H1 (cell line): ENCODE measurements around the gene LTBP1. TPM values are rescaled to one million over a fixed set of nuclear protein-coding genes. Genes with fewer than 3 reads are reported as not detected.
A peak's percentile ranks its signal among the peaks of the same experiment; 100 is the strongest.

Experiments
- CTCF ChIA-PET: fragments of 300-600 bp; sonication (Branson Sonifier 250); formaldehyde crosslinking; loops from one replicate; lab custom pipeline; 2021; ENCODE audit not compliant: partially characterized antibody; lab: Charles Lee
- POLR2A ChIA-PET: fragments of 300-600 bp; sonication (Branson Sonifier 250); formaldehyde crosslinking; loops from one replicate; lab custom pipeline; 2021; ENCODE audit warnings: inconsistent platforms; ENCODE audit not compliant: partially characterized antibody; lab: Charles Lee
- DNase-seq, 2 experiments: peaks; one replicate each; pipeline versions ENCODE4 v3.0.0 to v3.0.0-alpha.2; 2010 to 2022; ENCODE audit warnings: low spot score in 2 of 2, low read depth in 1 of 2, mixed read lengths in 1 of 2
- FAIRE-seq: peaks from 2 replicates; lab custom pipeline; 2011; peaks lifted over from hg19 to GRCh38; lab: Jason Lieb, UNC
- H2AFZ ChIP-seq: 2 replicates; pipeline ENCODE4 v1.8.1; 2012; ENCODE audit warnings: low read length, inconsistent platforms
- H2AK5ac ChIP-seq: 2 replicates; pipeline ENCODE4 v1.6.1; 2013; ENCODE audit warnings: low read depth, low read length
- H2BK120ac ChIP-seq: replicated peaks from 2 replicates; pipeline ENCODE3; 2013; ENCODE audit warnings: low read depth, low read length, inconsistent platforms
- H2BK12ac ChIP-seq: 2 replicates; pipeline ENCODE4 v1.6.1; 2013; ENCODE audit warnings: low read depth, low read length
- H2BK15ac ChIP-seq: 2 replicates; pipeline ENCODE4 v1.6.1; 2013; ENCODE audit warnings: low read length
- H2BK20ac ChIP-seq: 2 replicates; pipeline ENCODE4 v1.6.1; 2013; ENCODE audit warnings: low read length
- H2BK5ac ChIP-seq: 2 replicates; pipeline ENCODE4 v1.6.1; 2013; ENCODE audit warnings: low read depth, low read length
- H3K14ac ChIP-seq: 2 replicates; pipeline ENCODE4 v1.6.1; 2013; ENCODE audit warnings: inconsistent platforms; ENCODE audit not compliant: insufficient read length
- H3K18ac ChIP-seq: 2 replicates; pipeline ENCODE4 v1.6.1; 2013; ENCODE audit warnings: low read length; ENCODE audit errors: extremely low read depth
- H3K23ac ChIP-seq: 2 replicates; pipeline ENCODE4 v1.6.1; 2013; ENCODE audit warnings: inconsistent platforms; ENCODE audit not compliant: insufficient read length
- H3K23me2 ChIP-seq: 2 replicates; pipeline ENCODE4 v1.6.1; 2013; ENCODE audit warnings: low read depth, low read length
- H3K27ac ChIP-seq: 2 replicates; pipeline ENCODE4 v1.6.1; 2011; ENCODE audit warnings: low read depth, low read length, inconsistent platforms
- H3K27me3 ChIP-seq, 4 experiments: replicated peaks in 1 of 4; 1 replicate in 1 of 4; 2 replicates in 3 of 4; pipeline versions ENCODE4 v1.6.1 to v1.8.1; 2011 to 2013; ENCODE audit warnings: low read length in 3 of 4, mild to moderate bottlenecking in 3 of 4, inconsistent platforms in 2 of 4, mixed read lengths in 2 of 4, moderate library complexity in 1 of 4; ENCODE audit not compliant: control insufficient read depth in 3 of 4, insufficient read depth in 3 of 4; ENCODE audit errors: extremely low read depth in 1 of 4
- H3K36me3 ChIP-seq, 4 experiments: 2 replicates each; pipeline versions ENCODE4 v1.6.1 to v1.8.1; 2011 to 2013; ENCODE audit warnings: mild to moderate bottlenecking in 4 of 4, low read length in 3 of 4, moderate library complexity in 2 of 4, control low read depth in 1 of 4, inconsistent platforms in 1 of 4; ENCODE audit not compliant: insufficient read depth in 4 of 4, control insufficient read depth in 2 of 4
- H3K4ac ChIP-seq: replicated peaks from 2 replicates; pipeline ENCODE3; 2013; ENCODE audit warnings: low read length, low read depth, mixed read lengths, inconsistent platforms; ENCODE audit not compliant: insufficient read length
- H3K4me1 ChIP-seq, 4 experiments: replicated peaks in 1 of 4; 1 replicate in 1 of 4; 2 replicates in 3 of 4; pipeline versions ENCODE4 v1.6.1 to v1.8.1; 2011 to 2013; ENCODE audit warnings: low read length in 3 of 4, inconsistent platforms in 2 of 4, mixed read lengths in 1 of 4; ENCODE audit not compliant: insufficient read depth in 4 of 4, control insufficient read depth in 3 of 4
- H3K4me2 ChIP-seq, 2 experiments: 2 replicates each; pipeline versions ENCODE4 v1.6.1 to v1.8.1; 2011 to 2013; ENCODE audit warnings: low read depth in 2 of 2, low read length in 2 of 2, control low read depth in 1 of 2, inconsistent platforms in 1 of 2, mild to moderate bottlenecking in 1 of 2; ENCODE audit not compliant: insufficient read depth in 1 of 2
- H3K4me3 ChIP-seq, 4 experiments: fragments of 200-600, 300-600 bp in 1 of 4; sonication (generic), shearing (Covaris generic), sonication (Bioruptor Twin) in 1 of 4; 2 replicates each; pipeline versions ENCODE4 v1.5.1 to v1.8.1; 2011 to 2016; ENCODE audit warnings: low read length in 4 of 4, low read depth in 3 of 4, control low read depth in 2 of 4, inconsistent platforms in 2 of 4, mild to moderate bottlenecking in 2 of 4, mixed read lengths in 1 of 4, moderate library complexity in 1 of 4; ENCODE audit not compliant: insufficient read depth in 2 of 4; ENCODE audit errors: extremely low read depth in 1 of 4
- H3K56ac ChIP-seq: replicated peaks from 2 replicates; pipeline ENCODE3; 2013; ENCODE audit warnings: low read depth, mild to moderate bottlenecking, mixed read lengths, low read length, inconsistent platforms; ENCODE audit not compliant: insufficient read length
- H3K79me1 ChIP-seq: 2 replicates; pipeline ENCODE4 v1.6.1; 2013; ENCODE audit warnings: low read depth, low read length, control low read depth
- H3K79me2 ChIP-seq, 2 experiments: 2 replicates each; pipeline versions ENCODE4 v1.6.1 to v1.8.1; 2012 to 2013; ENCODE audit warnings: low read length in 2 of 2, mild to moderate bottlenecking in 2 of 2, inconsistent platforms in 1 of 2; ENCODE audit not compliant: insufficient read depth in 2 of 2, control insufficient read depth in 1 of 2
- H3K9ac ChIP-seq, 4 experiments: replicated peaks in 1 of 4; 1 replicate in 1 of 4; 2 replicates in 3 of 4; pipeline versions ENCODE4 v1.6.1 to v1.8.1; 2011 to 2013; ENCODE audit warnings: low read depth in 3 of 4, low read length in 3 of 4, control low read depth in 2 of 4, mild to moderate bottlenecking in 2 of 4, moderate library complexity in 2 of 4, inconsistent platforms in 1 of 4; ENCODE audit errors: extremely low read depth in 1 of 4
- H3K9me3 ChIP-seq, 2 experiments: 2 replicates each; pipeline versions ENCODE4 v1.6.1 to v1.8.1; 2012 to 2013; ENCODE audit warnings: mild to moderate bottlenecking in 2 of 2, moderate library complexity in 2 of 2, control low read depth in 1 of 2, inconsistent platforms in 1 of 2, low read depth in 1 of 2, low read length in 1 of 2, mixed read lengths in 1 of 2; ENCODE audit not compliant: insufficient read depth in 2 of 2
- H4K20me1 ChIP-seq, 2 experiments: replicated peaks in 1 of 2; 2 replicates each; pipeline versions ENCODE3 to v1.8.1; 2011 to 2013; ENCODE audit warnings: inconsistent platforms in 2 of 2, low read length in 2 of 2, mild to moderate bottlenecking in 1 of 2; ENCODE audit not compliant: insufficient read depth in 2 of 2, control insufficient read depth in 1 of 2
- H4K5ac ChIP-seq: 2 replicates; pipeline ENCODE4 v1.6.1; 2013; ENCODE audit warnings: low read length, low read depth, mixed read lengths, inconsistent platforms; ENCODE audit not compliant: insufficient read length
- H4K8ac ChIP-seq: 2 replicates; pipeline ENCODE4 v1.8.0; 2013; ENCODE audit warnings: mild to moderate bottlenecking, moderate library complexity, low read length, inconsistent platforms; ENCODE audit not compliant: insufficient read depth; ENCODE audit errors: extremely low read depth
- H4K91ac ChIP-seq: replicated peaks from 2 replicates; pipeline ENCODE3; 2013; ENCODE audit warnings: low read length, mixed read lengths, inconsistent platforms; ENCODE audit not compliant: insufficient read length
- EGR1 ChIP-seq: IDR thresholded peaks from 2 replicates; pipeline ENCODE4 v1.6.1; 2011; ENCODE audit warnings: low read depth, low read length, borderline replicate concordance
- EP300 ChIP-seq, 2 experiments: IDR thresholded peaks; 1 replicate in 1 of 2; 2 replicates in 1 of 2; pipeline ENCODE4 v1.6.1; 2011 to 2012; ENCODE audit warnings: low read depth in 2 of 2, low read length in 2 of 2, mild to moderate bottlenecking in 2 of 2, borderline replicate concordance in 1 of 2, inconsistent platforms in 1 of 2, moderate library complexity in 1 of 2
- FOSL1 ChIP-seq: IDR thresholded peaks from 2 replicates; pipeline ENCODE4 v1.6.1; 2011; ENCODE audit warnings: mild to moderate bottlenecking, low read depth, low read length, moderate library complexity; ENCODE audit not compliant: insufficient read depth
- GTF2F1 ChIP-seq: IDR thresholded peaks from 2 replicates; pipeline ENCODE4 v1.6.1; 2012; ENCODE audit warnings: low read depth, low read length, improper control_type of control experiment, borderline replicate concordance
- HDAC6 ChIP-seq: IDR thresholded peaks from one replicate; pipeline ENCODE4 v1.7.1; 2012; ENCODE audit warnings: low read depth, mild to moderate bottlenecking, inconsistent platforms, low read length, moderate library complexity
- WGBS, 2 experiments: shearing (Covaris generic) in 1 of 2; methylation state at CpG; one replicate each; pipeline versions ENCODE4 v1.1.6 to v1.1.7; 2013 to 2015; ENCODE audit warnings: low lambda C conversion rate in 2 of 2, mixed read lengths in 2 of 2, inconsistent platforms in 1 of 2, low coverage in 1 of 2, missing lambda C conversion rate in 1 of 2; ENCODE audit not compliant: insufficient replicate concordance in 2 of 2, insufficient coverage in 1 of 2, insufficient read length in 1 of 2; ENCODE audit errors: extremely low coverage in 1 of 2, missing lambda C conversion rate in 1 of 2; 5-methylcytosine and 5-hydroxymethylcytosine counted together
- polyA plus RNA-seq, 7 experiments: library from polyadenylated mRNA; depleted of rRNA in 3 of 7; stranded (reverse) in 5 of 7; unstranded in 2 of 7; fragments of >200 nt in 5 of 7; fragments of 200-250 nt in 2 of 7; gene quantifications; 1 replicate in 5 of 7; 2 replicates in 1 of 7; 4 replicates in 1 of 7; pipeline versions ENCODE4 v1.2.1 to v1.2.3, GENCODE V29; 2011 to 2013; ENCODE audit warnings: missing spikeins in 2 of 7, mixed read lengths in 2 of 7
- total RNA-seq: library from RNA; stranded (reverse); fragmentation: NEBNext Ultra II Directional; extraction: Animal tissue kit (Norgen Biotek cat#: 25700); gene quantifications from 2 replicates; pipeline ENCODE4 v1.2.1, GENCODE V29; 2021

LTBP1 gene
- total and polyA plus RNA-seq, 2 of the 8 experiments (the other 6 are each of a cell fraction or from before 2014, with no cell fraction given): 15.4 to 24.7 TPM

GRCh38 chr2:32945286-32945685, 1.5 kb upstream of the LTBP1 start:
- no peaks in the 10 kb centered on the region for H3K79me2 ChIP-seq
- no peak overlapping the region for H4K91ac ChIP-seq
- no peak overlapping the region for H3K9ac ChIP-seq
- WGBS, 2 experiments: 92% methylated on average over 2 of the region's 2 CpGs; no CpG with 5 or more reads in 1 of the 2 experiments
- peak overlapping the region; percentile 76; the same call in 1 of the 2 replicates for H2BK15ac ChIP-seq
- no peak overlapping the region for H3K23ac ChIP-seq
- H3K18ac ChIP-seq: no peak overlapping the region
- no peaks in the 10 kb centered on the region; the same call in 1 of the 2 replicates for H3K79me1 ChIP-seq
- no peak overlapping the region for H4K5ac ChIP-seq
- no peak overlapping the region for H2AK5ac ChIP-seq
- TF ChIP-seq EP300 (IDR thresholded peaks at IDR 0.05; ENCODE audit: borderline replicate concordance in 1 of 2, low read depth in 2 of 2, low read length in 2 of 2) (no peak), FOSL1 (no peak), HDAC6 (no peak), GTF2F1 (no peak), EGR1 (no peak)
- no peaks in the 10 kb centered on the region for H3K27me3 ChIP-seq
- peaks cover 13% of the 10 kb centered on the region for H3K23me2 ChIP-seq
- DNase-seq (no peak), FAIRE-seq (no peak)
- H4K20me1 ChIP-seq: no peaks in the 10 kb centered on the region
- H2BK5ac ChIP-seq: no peak overlapping the region
- H3K36me3 ChIP-seq: no peaks in the 10 kb centered on the region
- peaks cover 2 to 5% (median 3%) of the 10 kb centered on the region in 4 experiments; a peak in 3 of 7 replicates for H3K4me1 ChIP-seq
- no peak overlapping the region for H4K8ac ChIP-seq
- H2BK12ac ChIP-seq: no peak overlapping the region
- CTCF ChIA-PET: interaction anchor here (0.7 to 2.1 kb wide), 7 partner anchors 13 to 638 kb away, joined by 3 to 9 read pairs (median 4); no protein-coding TSS in a partner anchor
- no peak overlapping the region for H2BK120ac ChIP-seq
- H3K56ac ChIP-seq: no peak overlapping the region
- H3K14ac ChIP-seq: no peak overlapping the region
- no peak overlapping the region for H2BK20ac ChIP-seq
- H3K4me2 ChIP-seq: no peak overlapping the region
- H3K4ac ChIP-seq: no peak overlapping the region
- H3K4me3 ChIP-seq: no peak overlapping the region
- POLR2A ChIA-PET: interaction anchor here (1.0 kb wide), 1 partner anchor 11 kb away, joined by 3 read pairs; no protein-coding TSS in a partner anchor
- no peaks in the 10 kb centered on the region for H3K9me3 ChIP-seq
- no peak overlapping the region for H3K27ac ChIP-seq
- no peak overlapping the region for H2AFZ ChIP-seq
